A549 (cell line): ENCODE measurements around the gene RHCE.

Experiments
- CEBPB ChIP-seq, 2 experiments: fragments of >200 bp in 1 of 2; sonication (Bioruptor Twin) in 1 of 2; formaldehyde crosslinking in 1 of 2; IDR thresholded peaks; 2 replicates each; pipeline ENCODE4 v1.6.1; 2012 to 2016
- CTCF ChIP-seq: fragments of >200 bp; sonication (Bioruptor Twin); formaldehyde crosslinking; IDR thresholded peaks from 3 replicates; pipeline ENCODE4 v1.5.1; 2016
- EHMT2 ChIP-seq: fragments of 200-600 bp; sonication (generic); IDR thresholded peaks from 2 replicates; pipeline ENCODE4 v1.6.1; 2016; ENCODE audit warnings: antibody characterized with exemption, low read depth, mild to moderate bottlenecking, moderate library complexity
- EP300 ChIP-seq, 2 experiments: fragments of >200 bp; sonication (Bioruptor Twin); formaldehyde crosslinking; IDR thresholded peaks; 2 replicates in 1 of 2; 3 replicates in 1 of 2; pipeline ENCODE4 v1.6.1; 2016 to 2017
- MAFK ChIP-seq: fragments of 450-650 bp; IDR thresholded peaks from 2 replicates; pipeline ENCODE4 v1.6.1; 2014; ENCODE audit not compliant: partially characterized antibody
- MAX ChIP-seq: IDR thresholded peaks from 2 replicates; pipeline ENCODE4 v1.6.1; 2012
- MAZ ChIP-seq: fragments of 150-350 bp; IDR thresholded peaks from 2 replicates; pipeline ENCODE4 v1.6.1; 2014; ENCODE audit warnings: antibody characterized with exemption, low read depth, low read length, borderline replicate concordance
- MYC ChIP-seq: IDR thresholded peaks from 2 replicates; pipeline ENCODE4 v1.6.1; 2012; ENCODE audit warnings: mild to moderate bottlenecking, inconsistent platforms, low read length, improper control_type of control experiment, borderline replicate concordance
- POLR2A ChIP-seq: IDR thresholded peaks from 2 replicates; pipeline ENCODE4 v1.6.1; 2012; ENCODE audit warnings: mild to moderate bottlenecking, low read length
- RCOR1 ChIP-seq: fragments of 150-350 bp; IDR thresholded peaks from 2 replicates; pipeline ENCODE4 v1.6.1; 2014; ENCODE audit warnings: antibody characterized with exemption, low read length, low read depth
- RNF2 ChIP-seq: fragments of 200-600 bp; sonication (generic); IDR thresholded peaks from 2 replicates; pipeline ENCODE4 v1.6.1; 2016; ENCODE audit warnings: low read depth, mild to moderate bottlenecking, antibody characterized with exemption, moderate library complexity, borderline replicate concordance
- USF2 ChIP-seq: fragments of 450-650 bp; IDR thresholded peaks from 2 replicates; pipeline ENCODE4 v1.6.1; 2014; ENCODE audit warnings: antibody characterized with exemption
- TF ChIP-seq, protein P1 (sequence below): IDR thresholded peaks from 2 replicates; pipeline ENCODE4 v1.6.1; 2012
- TF ChIP-seq, protein P2 (sequence below): fragments of 250-450 bp; sonication (Bioruptor Pico); IDR thresholded peaks from 2 replicates; pipeline ENCODE4 v1.5.0; 2020; ENCODE audit warnings: low read depth, mild to moderate bottlenecking, moderate library complexity

- TF ChIP-seq POLR2A (no peak), RCOR1 (no peak), EP300 (IDR thresholded peaks at IDR 0.05) (no peak), EHMT2 (no peak), RNF2 (no peak), CTCF (no peak), MAX (no peak), USF2 (no peak), MYC (no peak), MAZ (no peak), CEBPB (IDR thresholded peaks at IDR 0.05) (no peak), MAFK (no peak)
- TF ChIP-seq, protein P1, sequence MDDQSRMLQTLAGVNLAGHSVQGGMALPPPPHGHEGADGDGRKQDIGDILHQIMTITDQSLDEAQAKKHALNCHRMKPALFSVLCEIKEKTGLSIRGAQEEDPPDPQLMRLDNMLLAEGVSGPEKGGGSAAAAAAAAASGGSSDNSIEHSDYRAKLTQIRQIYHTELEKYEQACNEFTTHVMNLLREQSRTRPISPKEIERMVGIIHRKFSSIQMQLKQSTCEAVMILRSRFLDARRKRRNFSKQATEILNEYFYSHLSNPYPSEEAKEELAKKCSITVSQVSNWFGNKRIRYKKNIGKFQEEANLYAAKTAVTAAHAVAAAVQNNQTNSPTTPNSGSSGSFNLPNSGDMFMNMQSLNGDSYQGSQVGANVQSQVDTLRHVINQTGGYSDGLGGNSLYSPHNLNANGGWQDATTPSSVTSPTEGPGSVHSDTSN, result no peak
- TF ChIP-seq, protein P2, sequence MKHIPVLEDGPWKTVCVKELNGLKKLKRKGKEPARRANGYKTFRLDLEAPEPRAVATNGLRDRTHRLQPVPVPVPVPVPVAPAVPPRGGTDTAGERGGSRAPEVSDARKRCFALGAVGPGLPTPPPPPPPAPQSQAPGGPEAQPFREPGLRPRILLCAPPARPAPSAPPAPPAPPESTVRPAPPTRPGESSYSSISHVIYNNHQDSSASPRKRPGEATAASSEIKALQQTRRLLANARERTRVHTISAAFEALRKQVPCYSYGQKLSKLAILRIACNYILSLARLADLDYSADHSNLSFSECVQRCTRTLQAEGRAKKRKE (CRISPR knock-in tag), result no peak
Measured at GRCh38 chr1:25461849-25462248, 41.2 kb upstream of the RHCE start.
